ENCODE measurements around the gene COL4A3.
"Not testable (repeated sequence)": the region's sequence is repeated elsewhere in the genome, so short reads cannot be mapped to it uniquely, and the experiment has no call there.

COL4A3 gene

GRCh38 chr2:227221120-227221519 lies 56.7 kb downstream of the COL4A3 start:
- TF ChIP-seq CTCF (IDR thresholded peaks at IDR 0.05; ENCODE audit: low read depth, low read length, missing control alignments), result no peak
- no peak overlapping the region for H3K4me3 ChIP-seq (ENCODE audit: low read depth, low read length)
- no peak overlapping the region for H3K27ac ChIP-seq
- no peaks in the 10 kb centered on the region for H3K27me3 ChIP-seq (replicated peaks)
- in situ Hi-C loops (cut with HindIII; ENCODE audit: low pct_ligation_motif_present, low sequenced_read_pairs), result no loop called here
- H3K36me3 ChIP-seq (replicated peaks), result no peaks in the 10 kb centered on the region
- DNase-seq, result no peak

GRCh38 chr2:227222292-227222691 lies 57.9 kb downstream of the COL4A3 start:
- Histone ChIP-seq H3K27ac (no peak overlapping the region), H3K4me3 (ENCODE audit: low read depth, low read length) (no peak overlapping the region), H3K36me3 (replicated peaks) (no peaks in the 10 kb centered on the region), H3K27me3 (replicated peaks) (no peaks in the 10 kb centered on the region)
- in situ Hi-C loops (cut with HindIII; ENCODE audit: low pct_ligation_motif_present, low sequenced_read_pairs), result no loop called here
- no peak for TF ChIP-seq CTCF (IDR thresholded peaks at IDR 0.05; ENCODE audit: low read depth, low read length, missing control alignments)
- DNase-seq, result no peak

GRCh38 chr2:227225641-227226040 lies 61.2 kb downstream of the COL4A3 start:
- H3K36me3 ChIP-seq (replicated peaks); H3K27me3 ChIP-seq (replicated peaks); DNase-seq; H3K27ac ChIP-seq; in situ Hi-C loops (cut with HindIII; ENCODE audit: low pct_ligation_motif_present, low sequenced_read_pairs); H3K4me3 ChIP-seq (ENCODE audit: low read depth, low read length): not testable (repeated sequence)

- H3K27me3 ChIP-seq (replicated peaks), result no peaks in the 10 kb centered on the region
- in situ Hi-C loops (cut with HindIII; ENCODE audit: low pct_ligation_motif_present, low sequenced_read_pairs), result no loop called here
- H3K36me3 ChIP-seq (replicated peaks), result no peaks in the 10 kb centered on the region
- DNase-seq, result no peak
- H3K27ac ChIP-seq, result no peak overlapping the region
- H3K4me3 ChIP-seq (ENCODE audit: low read depth, low read length), result no peak overlapping the region
- TF ChIP-seq CTCF (IDR thresholded peaks at IDR 0.05; ENCODE audit: low read depth, low read length, missing control alignments), result no peak
Observed at GRCh38 chr2:227228061-227228667, 63.7 kb downstream of the COL4A3 start.

GRCh38 chr2:227230151-227230550 lies 65.7 kb downstream of the COL4A3 start:
- Histone ChIP-seq H3K4me3 (ENCODE audit: low read depth, low read length) (no peak overlapping the region), H3K36me3 (replicated peaks) (no peaks in the 10 kb centered on the region), H3K27me3 (replicated peaks) (no peaks in the 10 kb centered on the region), H3K27ac (no peak overlapping the region)
- DNase-seq, result no peak
- TF ChIP-seq CTCF (IDR thresholded peaks at IDR 0.05; ENCODE audit: low read depth, low read length, missing control alignments), result no peak
- in situ Hi-C loops (cut with HindIII; ENCODE audit: low pct_ligation_motif_present, low sequenced_read_pairs), result no loop called here

- Histone ChIP-seq H3K36me3 (replicated peaks) (no peaks in the 10 kb centered on the region), H3K4me3 (ENCODE audit: low read depth, low read length) (no peak overlapping the region), H3K27me3 (replicated peaks) (no peaks in the 10 kb centered on the region), H3K27ac (no peak overlapping the region)
- no peak for DNase-seq
- TF ChIP-seq CTCF (IDR thresholded peaks at IDR 0.05; ENCODE audit: low read depth, low read length, missing control alignments), result no peak
- in situ Hi-C loops (cut with HindIII; ENCODE audit: low pct_ligation_motif_present, low sequenced_read_pairs), result no loop called here
Observed at GRCh38 chr2:227234429-227234828, 70.0 kb downstream of the COL4A3 start.

Measured in brain microvascular endothelial cell (primary cell).